GM10266 (cell line): ENCODE results near the gene CYP1A2.

Experiments used
- DNase-seq: peaks from one replicate; pipeline ENCODE4 v3.0.0; 2012; ENCODE audit errors: extremely low spot score
- CTCF ChIP-seq: IDR thresholded peaks from 2 replicates; pipeline ENCODE4 v1.5.1; 2012; ENCODE audit warnings: mild to moderate bottlenecking, low read depth; ENCODE audit not compliant: control insufficient read depth, insufficient read depth; ENCODE audit errors: missing control alignments

CYP1A2 gene

GRCh38 chr15:74750751-74751150 is 2.1 kb downstream of the CYP1A2 start:
- DNase-seq = no peak
- TF ChIP-seq CTCF = no peak

GRCh38 chr15:74752011-74752410 is 3.4 kb downstream of the CYP1A2 start:
- no peak for DNase-seq
- no peak for TF ChIP-seq CTCF

- DNase-seq = no peak
- no peak for TF ChIP-seq CTCF
Observed at GRCh38 chr15:74752531-74752930, 3.9 kb downstream of the CYP1A2 start.

- TF ChIP-seq CTCF = no peak
- no peak for DNase-seq
Observed at GRCh38 chr15:74754593-74755215, 6.1 kb downstream of the CYP1A2 start.

GRCh38 chr15:74758736-74759135 is 10.1 kb downstream of the CYP1A2 start:
- no peak for DNase-seq
- no peak for TF ChIP-seq CTCF

GRCh38 chr15:74762791-74763150 is 14.1 kb downstream of the CYP1A2 start:
- TF ChIP-seq CTCF = no peak
- DNase-seq = no peak

GRCh38 chr15:74763416-74763815 is 14.8 kb downstream of the CYP1A2 start:
- TF ChIP-seq CTCF = no peak
- DNase-seq = no peak
